Esophagus squamous epithelium (tissue), 4 donors: Measurements from ENCODE around the gene ANGPTL8.

Source experiments
- CTCF ChIP-seq, 6 experiments: fragments of 450-650 bp in 4 of 6; fragments of 200-600 bp in 2 of 6; sonication (generic) in 2 of 6; IDR thresholded peaks; one replicate each; pipeline ENCODE4 v1.5.1; 2016 to 2019; ENCODE audit warnings: antibody characterized with exemption in 6 of 6, mild to moderate bottlenecking in 4 of 6, moderate library complexity in 4 of 6
- POLR2A ChIP-seq, 4 donors: fragments of 450-650 bp; IDR thresholded peaks; one replicate each; pipeline ENCODE4 v1.6.1; 2017; ENCODE audit warnings: antibody characterized with exemption in 4 of 4, mild to moderate bottlenecking in 4 of 4, moderate library complexity in 3 of 4

DNA sequence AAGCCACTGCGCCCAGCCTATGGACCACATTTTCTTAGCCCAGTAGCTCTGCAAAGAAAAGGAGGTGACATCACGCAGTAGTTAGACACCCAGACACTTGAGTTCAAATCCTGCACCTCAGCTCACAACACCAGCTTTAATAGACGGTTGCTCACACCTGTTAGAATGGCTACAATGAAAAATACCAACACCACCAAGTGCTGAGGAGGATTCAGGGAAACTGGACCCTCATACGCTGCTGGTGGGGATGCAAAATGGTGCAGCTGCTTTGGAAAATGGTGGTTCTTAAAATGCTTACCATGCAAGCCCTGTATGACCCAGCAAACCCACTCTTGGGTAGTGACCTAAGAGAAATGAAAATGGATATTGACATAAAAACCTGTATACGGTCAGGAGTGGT is 34.6 kb downstream of the ANGPTL8 start:
- TF ChIP-seq CTCF (IDR thresholded peaks at IDR 0.05) = no peak
- no peak for TF ChIP-seq POLR2A (IDR thresholded peaks at IDR 0.05)
